HG02678 (cell line): ENCODE measurements around the gene KIAA1671.
"Not testable (repeated sequence)": the region's sequence is repeated elsewhere in the genome, so short reads cannot be mapped to it uniquely, and the experiment has no call there.

Experiments used
- ATAC-seq: cut with Tn5 transposase; IDR thresholded peaks from one replicate; pipeline ENCODE4 v1.9.1; 2021; ENCODE audit warnings: mild to moderate bottlenecking, moderate library complexity; ENCODE audit not compliant: unreplicated experiment

Gene KIAA1671

DNA sequence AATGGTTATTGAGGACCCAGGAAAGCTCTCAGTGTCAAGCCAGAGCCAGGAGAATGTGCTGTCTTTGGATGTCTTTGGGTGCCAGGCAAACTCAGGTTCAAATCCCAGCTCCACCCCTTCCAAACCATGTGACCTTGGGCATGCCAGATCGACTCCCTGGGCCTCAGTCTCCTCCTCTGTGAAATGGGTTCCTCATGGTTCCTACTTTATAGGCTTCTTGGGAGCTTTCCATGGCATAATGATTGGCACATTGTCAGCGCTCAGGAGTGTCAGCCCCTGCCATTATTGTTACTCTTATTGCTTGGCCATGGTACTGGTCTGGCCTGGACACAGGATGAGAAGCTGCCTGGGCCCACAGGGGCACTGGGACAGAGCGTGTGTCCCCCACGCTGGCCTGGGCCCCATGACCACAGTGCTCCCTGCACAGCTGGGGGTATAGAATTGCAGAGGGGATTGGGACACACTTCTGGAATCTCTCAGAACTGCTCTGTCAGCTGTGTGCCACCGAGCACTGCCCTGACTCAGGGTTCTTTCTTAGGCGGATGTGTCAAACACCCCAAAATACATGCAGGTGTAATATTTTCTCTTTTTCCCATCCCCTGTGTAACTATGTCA lies 209.5 kb downstream of the KIAA1671 start:
- no peak for ATAC-seq

DNA sequence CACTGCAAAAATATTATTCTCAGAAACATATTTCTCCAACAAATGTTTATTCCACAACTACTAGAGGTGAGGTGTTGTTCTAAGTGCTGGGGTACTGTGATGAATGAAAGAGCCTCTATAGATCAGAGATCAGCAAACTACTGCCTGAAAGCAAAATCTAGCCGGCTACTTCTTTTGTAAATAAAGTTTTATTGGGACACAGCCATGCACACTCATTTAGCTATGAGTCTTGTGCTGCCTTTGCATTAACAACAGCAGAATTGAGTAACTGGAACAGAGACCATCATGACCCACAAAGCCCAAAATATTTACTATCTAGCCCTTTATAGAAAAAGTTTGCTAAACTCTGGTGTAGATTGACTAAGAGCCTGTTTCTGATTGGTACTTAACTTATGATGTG lies 210.0 kb downstream of the KIAA1671 start:
- no peak for ATAC-seq

DNA sequence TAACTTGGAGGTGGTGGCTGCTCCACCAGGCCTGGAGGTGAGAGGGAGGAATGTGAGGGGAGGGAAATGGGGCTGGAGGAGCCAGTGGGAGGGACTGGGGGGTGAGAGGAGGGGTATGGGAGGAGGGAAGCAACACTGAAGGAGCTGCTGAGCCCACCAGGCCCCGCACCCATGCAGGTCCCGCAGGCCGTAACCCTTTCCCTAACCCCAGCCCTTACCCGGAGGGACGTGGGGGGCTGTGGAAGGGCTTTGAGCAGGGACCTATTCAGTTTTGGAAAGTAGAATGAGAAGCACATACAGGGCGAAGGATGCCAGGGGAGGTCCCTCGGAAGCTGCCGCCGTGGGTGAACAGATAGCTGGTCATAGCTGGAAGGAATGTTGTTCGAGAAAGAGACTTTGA lies 213.3 kb downstream of the KIAA1671 start:
- no peak for ATAC-seq

DNA sequence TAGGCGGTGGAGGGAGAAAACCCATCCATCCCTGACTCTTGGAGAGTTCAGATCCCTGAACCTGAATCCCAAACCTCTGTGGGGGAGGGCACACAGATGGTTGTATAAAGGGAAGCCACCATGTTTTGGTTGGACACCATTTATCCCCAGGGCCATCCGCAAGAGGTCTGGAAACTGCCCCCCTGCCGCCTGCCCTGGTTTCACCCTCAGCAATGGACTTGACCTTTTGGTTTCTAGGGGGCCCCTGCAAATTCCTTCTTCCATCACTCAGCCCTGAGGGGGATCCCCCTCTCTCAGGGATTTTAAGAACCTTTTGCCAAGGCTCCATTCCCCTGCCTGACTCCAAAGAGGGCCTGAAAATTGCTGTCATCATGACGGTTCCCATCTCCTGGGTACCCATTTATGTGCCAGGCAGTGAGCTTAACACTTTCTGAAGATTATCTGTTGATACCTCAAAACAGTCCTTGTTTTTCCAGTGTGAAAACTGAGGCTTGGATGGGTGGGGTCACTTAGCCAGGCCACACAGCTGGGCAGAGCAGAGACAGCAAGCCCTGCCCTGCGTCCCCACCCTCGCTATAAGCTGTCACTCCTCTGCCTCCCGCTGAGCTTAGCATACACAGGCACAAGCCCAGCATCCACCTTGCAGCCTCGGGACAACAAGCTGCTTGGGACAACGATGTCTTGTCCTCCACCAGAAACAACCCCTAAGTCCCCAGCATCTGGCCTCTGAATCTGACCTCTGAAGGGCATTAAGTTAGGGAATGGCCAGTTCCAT lies 213.9 kb downstream of the KIAA1671 start:
- no peak for ATAC-seq

DNA sequence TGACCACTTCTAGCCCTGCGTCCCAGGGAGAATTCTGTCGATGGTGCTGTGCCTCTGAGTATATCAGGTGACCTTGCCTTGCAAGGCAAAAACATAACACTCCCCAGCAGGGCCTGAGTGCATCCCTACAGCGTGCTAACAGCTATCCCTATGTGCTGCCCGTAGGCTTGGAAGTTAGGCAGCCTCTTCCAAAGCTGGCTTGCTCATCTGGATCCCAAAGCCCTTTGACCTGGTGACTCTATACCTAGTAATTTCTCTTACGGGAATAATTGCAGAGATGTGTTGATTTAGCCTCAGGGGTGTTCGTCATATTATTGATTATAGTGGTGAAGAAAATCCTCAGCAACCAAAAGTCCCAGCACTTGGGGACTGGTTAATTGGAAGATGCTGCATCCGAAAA lies 214.6 kb downstream of the KIAA1671 start:
- no peak for ATAC-seq

DNA sequence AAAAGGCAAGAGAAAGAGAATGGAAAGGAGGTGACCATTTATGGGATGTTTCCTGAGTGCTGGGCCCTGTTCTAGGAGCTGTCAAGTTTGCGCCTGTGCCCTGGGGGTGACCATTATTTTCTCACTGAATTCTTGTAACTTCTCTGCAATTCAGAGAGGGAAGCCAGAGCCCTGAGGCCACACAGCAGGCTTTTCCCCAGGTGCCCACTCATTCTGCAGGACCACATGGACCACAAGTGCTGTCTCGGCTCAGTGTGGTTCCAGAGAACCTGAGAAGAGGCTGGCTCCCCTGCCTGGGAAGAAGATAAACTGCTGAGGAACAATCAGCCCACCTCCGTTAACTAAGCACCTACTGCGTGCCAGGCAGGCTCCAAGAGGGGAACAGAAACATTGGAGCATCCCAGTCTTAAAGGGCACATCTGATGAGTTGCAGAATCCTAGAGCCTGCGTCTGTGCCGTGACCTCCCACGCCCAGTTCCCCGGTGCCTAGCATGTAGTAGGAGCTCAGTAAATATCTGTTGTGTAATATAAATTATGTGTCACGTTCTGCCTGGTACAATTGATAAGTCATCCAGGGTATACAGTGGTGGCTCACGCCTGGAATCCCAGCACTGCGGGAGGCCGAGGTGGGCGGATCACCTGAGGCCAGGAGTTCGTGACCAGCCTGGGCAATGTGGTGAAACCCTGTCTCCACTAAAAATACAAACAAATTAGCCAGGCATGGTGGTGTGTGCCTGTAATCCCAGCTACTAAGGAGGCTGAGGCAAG lies 215.5 kb downstream of the KIAA1671 start:
- no peak for ATAC-seq

DNA sequence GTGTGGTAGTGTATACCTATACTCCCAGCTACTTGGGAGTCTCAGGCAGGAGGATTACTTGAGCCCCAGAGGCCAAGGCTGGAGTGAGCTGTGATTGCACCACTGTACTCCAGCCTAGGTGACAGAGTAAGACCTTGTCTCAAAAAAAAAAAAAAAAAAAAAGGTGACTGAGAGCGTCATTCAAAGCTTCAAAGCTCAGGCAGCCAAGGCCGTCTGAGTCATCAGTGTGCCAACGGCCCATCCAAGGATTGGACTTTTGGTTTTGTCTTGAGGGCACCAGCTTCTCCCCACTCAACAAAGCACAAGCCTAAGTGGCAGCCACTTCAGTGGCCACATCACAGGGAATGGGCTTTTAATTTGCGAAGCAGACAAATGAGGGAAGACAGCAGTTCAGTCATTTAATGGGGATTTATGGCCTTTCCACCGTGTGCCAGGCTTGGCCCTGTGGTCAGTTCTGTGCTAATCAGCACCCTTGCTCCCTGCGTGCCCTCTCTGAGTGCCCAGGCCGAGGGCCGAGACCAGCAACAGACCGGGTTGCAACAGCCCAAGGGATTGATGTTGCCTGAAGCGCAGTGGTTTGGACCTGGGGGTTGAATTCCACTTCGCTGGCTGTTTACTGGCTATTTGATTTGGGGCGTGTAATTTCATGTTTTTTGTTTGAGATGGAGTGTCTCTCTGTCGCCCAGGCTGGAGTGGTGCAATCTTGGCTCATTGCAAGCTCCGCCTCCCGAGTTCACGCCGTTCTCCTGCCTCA lies 216.9 kb downstream of the KIAA1671 start:
- ATAC-seq = no peak

DNA sequence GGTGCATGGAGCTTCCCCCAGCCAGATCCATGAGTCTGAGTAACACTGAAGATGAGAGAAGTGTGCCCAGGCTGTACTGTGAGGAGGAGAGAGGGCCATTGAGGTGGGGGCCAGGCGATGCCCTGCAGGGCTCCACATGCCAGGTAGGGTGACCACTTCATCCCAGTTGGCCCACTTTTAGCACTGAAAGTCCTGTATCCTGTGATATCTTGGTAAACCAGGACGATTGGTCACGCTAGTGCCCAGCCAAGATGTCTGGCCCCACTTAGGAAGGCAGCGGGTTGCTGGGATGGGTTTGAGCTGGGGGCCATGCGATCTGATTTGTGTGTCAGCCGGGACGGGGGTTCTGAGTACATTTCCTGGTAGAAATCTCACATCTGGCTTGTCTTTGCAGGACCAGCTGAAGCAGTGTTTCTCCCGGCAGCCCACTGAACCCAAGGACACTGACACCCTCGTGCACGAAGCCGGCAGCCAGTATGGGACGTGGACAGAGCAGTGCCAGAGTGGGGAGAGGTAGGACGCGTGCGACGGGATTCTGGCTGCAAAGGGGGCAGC lies 218.0 kb downstream of the KIAA1671 start:
- ATAC-seq = no peak

DNA sequence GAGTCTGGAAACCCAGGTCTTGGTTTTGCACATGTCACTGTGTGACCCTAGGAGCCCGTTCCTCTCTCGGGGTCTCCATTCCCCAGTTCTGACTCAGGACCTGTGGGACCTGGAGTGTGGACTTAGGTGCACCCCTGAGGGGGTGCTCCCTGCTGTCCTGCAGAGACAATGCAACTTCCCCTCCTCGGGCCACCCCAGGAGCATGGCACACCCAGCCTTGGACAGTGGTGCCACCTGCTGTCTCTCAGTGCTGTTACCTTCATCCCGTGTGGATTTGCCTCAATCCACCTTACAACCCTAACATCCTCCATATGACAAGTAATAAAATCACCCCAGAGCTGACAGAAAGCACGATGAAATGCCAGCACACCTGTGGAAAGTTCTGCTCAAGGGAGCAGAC lies 219.6 kb downstream of the KIAA1671 start:
- no peak for ATAC-seq

DNA sequence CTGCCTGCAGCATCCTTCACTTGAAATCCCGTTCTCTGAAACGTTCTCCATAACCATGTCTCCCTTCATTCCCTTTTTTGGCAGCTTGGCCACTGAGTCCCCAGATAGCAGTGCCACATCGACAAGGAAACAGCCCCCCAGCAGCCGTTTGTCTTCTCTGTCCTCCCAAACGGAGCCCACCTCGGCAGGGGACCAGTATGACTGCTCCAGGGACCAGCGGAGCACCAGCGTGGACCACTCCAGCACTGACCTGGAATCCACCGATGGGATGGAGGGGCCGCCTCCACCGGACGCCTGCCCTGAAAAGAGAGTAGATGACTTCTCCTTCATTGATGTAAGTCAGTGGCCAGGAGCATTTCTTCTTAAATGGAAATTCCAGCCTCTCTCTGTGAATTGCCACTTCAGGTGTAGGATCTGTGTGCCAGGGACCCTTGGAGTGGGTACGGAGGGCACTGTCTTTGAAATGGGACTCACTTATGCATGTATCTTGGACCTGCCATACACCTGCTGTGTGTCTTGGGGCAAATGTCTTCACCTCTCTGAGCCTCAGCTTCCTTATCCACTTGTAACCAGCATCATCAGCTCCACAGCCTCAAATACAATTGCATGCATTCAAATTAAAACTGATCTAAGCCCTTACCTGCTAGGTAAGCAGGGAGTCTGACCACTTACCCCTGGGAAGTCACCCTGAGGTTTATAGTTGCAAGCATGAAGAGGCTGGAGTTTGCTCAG lies 221.8 kb downstream of the KIAA1671 start:
- ATAC-seq = no peak

DNA sequence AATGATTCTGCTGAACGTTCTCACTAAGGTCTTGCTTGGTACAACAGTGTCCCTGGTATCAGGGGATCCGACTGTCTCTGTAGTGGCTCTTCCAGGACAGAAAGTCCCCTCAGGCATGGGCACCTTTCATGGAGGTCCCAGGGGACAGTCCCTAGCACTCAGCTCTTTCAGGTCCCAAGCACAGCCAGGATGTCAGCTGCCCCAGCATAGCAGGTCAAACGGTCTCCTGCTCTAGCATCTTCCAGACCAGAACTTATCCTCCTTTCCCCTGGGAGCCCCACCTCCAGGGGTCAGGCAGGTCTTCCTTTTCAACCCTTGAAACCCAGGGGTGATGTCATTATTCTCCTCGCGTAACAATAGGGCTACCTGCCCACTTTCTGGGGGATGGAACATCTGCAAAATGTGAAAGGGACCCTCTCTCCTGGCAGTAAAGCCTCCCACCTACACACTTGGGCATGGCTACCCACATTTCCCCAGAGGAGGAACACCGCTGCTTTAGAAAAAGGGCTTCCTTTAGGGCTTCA lies 222.4 kb downstream of the KIAA1671 start:
- no peak for ATAC-seq

DNA sequence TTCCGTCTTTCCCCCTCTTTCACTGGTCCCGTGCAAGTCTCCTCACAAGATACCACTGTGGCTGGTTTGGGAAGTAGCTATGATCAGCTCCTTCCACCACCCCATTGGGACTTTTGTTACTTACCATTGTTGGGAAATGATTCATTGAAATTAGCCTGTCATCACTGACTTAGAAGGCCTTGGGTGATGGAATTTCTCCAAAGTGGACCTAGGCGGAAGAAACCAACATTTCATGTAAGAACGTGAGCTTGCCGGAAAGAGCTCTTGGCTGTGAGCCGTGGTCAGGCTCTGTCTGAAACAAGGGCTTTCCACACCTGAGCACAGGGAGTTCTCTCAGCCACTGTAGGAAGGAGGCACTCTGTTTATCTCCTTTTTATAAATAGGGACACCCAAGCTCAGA lies 223.7 kb downstream of the KIAA1671 start:
- ATAC-seq = no peak

DNA sequence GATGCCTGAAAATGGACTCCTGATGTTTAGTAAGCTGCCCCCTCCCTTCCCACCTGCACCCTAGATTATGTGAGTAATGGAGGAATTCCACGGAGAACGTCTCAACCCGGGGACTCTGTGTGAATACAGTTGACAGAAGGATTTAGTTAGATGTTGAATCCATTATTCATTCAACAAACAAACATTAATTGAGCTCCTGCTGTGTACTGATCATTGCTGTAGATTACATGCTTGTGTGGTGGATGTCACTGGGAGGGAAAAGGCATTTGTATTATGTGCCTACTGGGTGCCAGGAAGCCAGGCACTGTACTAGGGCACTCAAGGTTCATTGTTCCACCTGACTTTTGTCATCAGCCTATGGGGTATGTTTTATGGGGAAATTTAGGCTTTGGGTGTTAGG lies 224.3 kb downstream of the KIAA1671 start:
- no peak for ATAC-seq

DNA sequence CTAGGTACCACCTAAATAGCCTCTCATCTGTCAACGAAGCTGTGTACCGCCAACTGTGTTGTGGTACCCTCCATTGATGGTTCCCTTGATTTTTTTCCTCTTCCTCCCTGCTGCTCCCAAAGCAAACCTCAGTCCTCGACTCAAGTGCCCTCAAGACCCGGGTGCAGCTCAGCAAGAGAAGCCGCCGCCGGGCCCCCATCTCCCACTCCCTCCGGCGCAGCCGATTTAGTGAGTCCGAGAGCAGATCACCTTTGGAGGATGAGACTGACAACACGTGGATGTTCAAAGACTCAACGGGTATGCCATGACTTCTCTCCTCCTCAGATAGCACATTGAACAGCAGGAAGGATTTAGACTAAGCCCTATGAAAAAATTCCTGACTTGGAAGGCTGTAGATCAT lies 224.7 kb downstream of the KIAA1671 start:
- no peak for ATAC-seq

DNA sequence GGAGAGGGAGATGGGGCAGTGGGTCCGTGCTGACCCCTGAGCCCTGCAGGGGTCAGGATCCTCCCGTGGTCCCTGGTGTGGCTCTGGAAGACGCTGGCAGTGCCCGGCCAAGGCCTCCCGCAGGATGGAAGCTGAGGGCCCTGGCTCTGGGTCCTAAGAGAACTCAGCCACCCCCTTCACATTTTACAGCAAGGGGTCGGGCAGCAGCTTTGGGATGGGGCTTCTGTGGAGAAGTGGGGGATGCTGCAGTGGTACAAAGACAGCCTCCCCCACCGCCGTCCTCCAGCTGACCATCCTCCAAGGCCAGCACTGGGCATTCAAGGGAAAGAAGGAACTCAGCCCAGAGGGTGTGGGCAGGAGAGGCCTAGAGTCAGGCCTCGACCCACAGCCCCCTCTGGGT lies 225.4 kb downstream of the KIAA1671 start:
- ATAC-seq = no peak

DNA sequence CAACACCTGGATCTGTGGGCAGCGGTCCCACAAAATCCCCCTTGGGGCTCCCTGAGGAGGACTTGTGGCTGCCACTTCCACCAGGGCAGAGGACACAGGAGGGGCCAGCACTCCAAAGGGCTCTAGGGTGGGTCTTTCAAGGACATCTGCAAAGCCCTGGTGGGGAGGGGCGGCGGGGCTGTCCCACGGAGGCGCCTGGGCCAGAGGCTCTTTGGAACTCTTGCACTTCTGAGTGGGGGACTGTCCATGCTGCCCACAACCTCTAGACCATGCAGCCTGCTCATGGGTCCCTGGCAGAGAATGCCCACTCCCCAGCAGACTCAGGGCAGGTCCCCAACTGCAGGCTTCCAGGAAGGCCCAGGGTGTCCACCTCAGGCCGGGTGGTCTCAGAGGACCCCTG lies 225.8 kb downstream of the KIAA1671 start:
- not testable (repeated sequence) for ATAC-seq

DNA sequence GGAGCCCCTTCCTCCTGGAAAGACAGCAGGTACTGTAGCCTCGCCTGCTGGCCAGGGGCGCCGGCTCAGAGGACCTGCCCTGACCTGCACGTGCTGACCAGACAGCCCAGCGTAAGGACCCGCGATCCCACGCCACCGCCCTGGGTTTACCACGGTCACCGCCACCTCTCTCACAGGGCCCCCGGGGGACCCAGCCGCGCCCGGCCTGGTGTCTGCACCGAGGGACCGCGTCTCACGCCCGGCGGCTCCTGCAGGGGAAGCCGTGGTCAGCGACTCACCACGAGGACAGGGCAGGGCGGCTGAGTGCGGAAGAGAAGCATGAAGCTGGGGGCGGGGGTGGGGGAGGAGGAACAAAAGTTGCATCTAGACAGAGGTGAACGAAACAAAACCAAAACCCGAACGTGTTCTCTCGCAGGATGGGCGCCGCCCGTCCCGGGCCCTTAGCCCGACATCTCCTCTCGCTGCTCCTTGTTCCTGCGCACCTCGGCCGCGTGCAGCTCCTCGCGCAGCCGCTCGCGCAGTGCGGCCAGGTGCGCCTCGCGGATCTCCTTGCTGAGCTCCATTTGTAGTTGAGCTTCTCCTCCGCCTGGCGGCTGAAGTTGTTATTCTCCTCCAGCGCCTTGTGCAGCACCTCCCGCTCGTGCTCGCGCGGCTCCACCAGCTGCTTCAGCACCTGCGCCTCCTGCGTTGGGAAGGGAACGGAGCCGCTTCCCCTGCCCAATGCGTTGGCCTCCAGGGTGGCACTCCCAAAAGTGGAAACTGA lies 226.5 kb downstream of the KIAA1671 start:
- ATAC-seq = not testable (repeated sequence)

DNA sequence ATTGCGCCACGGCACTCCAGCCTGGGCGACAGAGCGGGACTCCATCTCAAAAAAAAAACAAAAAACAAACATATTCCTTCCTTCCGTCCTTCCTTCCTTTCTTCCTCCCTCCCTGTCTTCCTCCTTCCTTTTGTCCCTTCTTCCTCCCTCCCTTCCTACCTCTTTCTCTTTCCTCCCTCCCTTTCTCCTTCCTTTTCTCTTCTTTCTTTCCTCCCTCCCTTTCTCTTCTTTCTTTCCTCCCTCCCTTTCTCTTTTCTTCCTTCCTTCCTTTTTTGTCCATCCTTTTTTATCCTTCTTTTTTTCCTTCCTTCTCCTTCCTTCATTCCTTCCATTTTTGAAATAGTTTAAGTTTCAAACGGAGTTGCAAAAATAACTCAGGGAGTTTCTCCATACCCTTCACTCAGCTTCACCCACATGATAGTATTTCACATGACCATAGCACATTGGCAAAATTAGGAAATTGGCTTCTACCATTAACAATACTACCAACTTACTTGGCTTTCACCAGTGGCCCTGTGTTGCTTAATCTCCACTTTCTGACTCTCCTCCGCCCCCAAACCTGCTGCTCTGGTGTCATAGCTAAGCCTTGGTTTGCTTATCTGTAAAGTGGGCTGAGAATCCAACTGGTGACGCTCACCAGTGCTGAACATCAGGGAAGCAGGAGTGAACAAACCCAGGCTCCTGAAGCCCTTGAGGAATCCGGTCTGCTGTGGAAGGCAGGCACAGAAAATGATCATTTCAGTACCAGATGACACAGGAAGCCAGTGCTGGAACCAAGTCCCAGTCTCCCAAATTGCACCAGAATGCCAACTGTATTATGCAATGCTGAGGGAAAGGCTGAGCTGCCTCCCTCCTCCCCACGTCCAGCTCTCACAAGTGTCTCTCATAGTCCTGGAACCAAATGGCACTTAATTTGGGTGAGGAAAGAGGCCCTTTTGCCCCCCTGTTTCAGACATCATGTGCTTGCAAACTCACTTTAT lies 229.9 kb downstream of the KIAA1671 start:
- no peak for ATAC-seq
